Panc1 (cell line): Measurements from ENCODE around the gene MAML3. TPM values are rescaled to one million over a fixed set of nuclear protein-coding genes. Genes with fewer than 3 reads are reported as not detected.

Experiments used
- ATAC-seq: fragments of 200-7000 bp; cut with Tn5 transposase; 2 replicates; pipeline ENCODE4 v1.9.1; 2020; ENCODE audit warnings: mild to moderate bottlenecking, moderate library complexity
- BruUV-seq: library from RNA; stranded (reverse); fragments of 400-500 nt; replicated peaks from 2 replicates; lab custom pipeline; 2021; lab: Mats Ljungman, UMichigan
- CTCF ChIA-PET: fragments of 300-600 bp; sonication (Branson Sonifier 250); formaldehyde crosslinking; loops from one replicate; lab custom pipeline; 2022; ENCODE audit warnings: antibody characterized with exemption; lab: Charles Lee
- POLR2A ChIA-PET: fragments of 300-600 bp; sonication (Branson Sonifier 250); formaldehyde crosslinking; loops from one replicate; lab custom pipeline; 2022; ENCODE audit warnings: antibody characterized with exemption; lab: Charles Lee
- DNase-seq: peaks from one replicate; pipeline ENCODE4 v3.0.0-alpha.2; 2010; ENCODE audit warnings: low read depth, low spot score
- H3K27ac ChIP-seq: 2 replicates; pipeline ENCODE4 v1.5.1; 2011; ENCODE audit warnings: mild to moderate bottlenecking, low read length, inconsistent platforms
- H3K27me3 ChIP-seq: fragments of 200-500 bp; sonication (Bioruptor generic); 2 replicates; pipeline ENCODE4 v1.6.0; 2014; ENCODE audit warnings: low read length, inconsistent platforms; ENCODE audit not compliant: control insufficient read depth, insufficient read depth
- H3K36me3 ChIP-seq: fragments of 200-500 bp; sonication (Bioruptor generic); 2 replicates; pipeline ENCODE4 v1.5.1; 2014; ENCODE audit warnings: inconsistent platforms, mild to moderate bottlenecking, low read length, moderate library complexity; ENCODE audit not compliant: control insufficient read depth, insufficient read depth
- H3K4me1 ChIP-seq: 2 replicates; pipeline ENCODE4 v1.5.1; 2011; ENCODE audit warnings: inconsistent platforms, mild to moderate bottlenecking, low read length, moderate library complexity; ENCODE audit not compliant: control insufficient read depth, insufficient read depth
- H3K4me3 ChIP-seq, 2 experiments: 2 replicates each; pipeline ENCODE4 v1.5.1; 2011 to 2012; ENCODE audit warnings: low read depth in 2 of 2, low read length in 2 of 2, mild to moderate bottlenecking in 2 of 2, inconsistent platforms in 1 of 2, moderate library complexity in 1 of 2
- H3K9me3 ChIP-seq: fragments of 200-500 bp; sonication (Bioruptor generic); 2 replicates; pipeline ENCODE4 v1.5.1; 2014; ENCODE audit warnings: low read depth, mild to moderate bottlenecking, inconsistent platforms, low read length, moderate library complexity; ENCODE audit not compliant: control insufficient read depth, insufficient read depth
- POLR2AphosphoS5 ChIP-seq: IDR thresholded peaks from 2 replicates; pipeline ENCODE4 v1.6.1; 2012; ENCODE audit warnings: mild to moderate bottlenecking, low read depth, low read length, moderate library complexity
- SIN3A ChIP-seq: IDR thresholded peaks from 2 replicates; pipeline ENCODE4 v1.6.1; 2012; ENCODE audit warnings: low read depth, mild to moderate bottlenecking, low read length, moderate library complexity, borderline replicate concordance; ENCODE audit not compliant: insufficient read depth
- TCF7L2 ChIP-seq: IDR thresholded peaks from 2 replicates; pipeline ENCODE4 v1.6.1; 2011; ENCODE audit warnings: mild to moderate bottlenecking, low read depth, low read length, inconsistent platforms
- in situ Hi-C: cut with HindIII; loops from 2 replicates; pipeline ENCODE4 v1.10.0; 2016; ENCODE audit warnings: low sequenced_read_pairs, low pct_unique_long_range_greater_than_20kb
- intact Hi-C: fragments of 100-400 bp; cut with micrococcal nuclease; formaldehyde crosslinking; loops from one replicate; pipeline ENCODE4 v1.10.0; 2022; ENCODE audit not compliant: unreplicated experiment
- total RNA-seq: library from RNA; stranded (reverse); gene quantifications from one replicate; pipeline ENCODE4 v1.2.1, GENCODE V29; 2021; ENCODE audit not compliant: unreplicated experiment
- TF ChIP-seq, protein P1 (sequence below), 2 experiments: IDR thresholded peaks; 2 replicates each; pipeline ENCODE4 v1.6.1; 2011 to 2012; ENCODE audit warnings: low read depth in 2 of 2, control low read depth in 1 of 2, low read length in 1 of 2, mild to moderate bottlenecking in 1 of 2, moderate library complexity in 1 of 2; ENCODE audit not compliant: insufficient read depth in 1 of 2
- TF ChIP-seq, protein P2 (sequence below): fragments of 450-650 bp; IDR thresholded peaks from 2 replicates; pipeline ENCODE4 v1.5.1; 2017; ENCODE audit warnings: mild to moderate bottlenecking

Gene MAML3
- total RNA-seq, 1 experiment from 2014 or later = 7.7 TPM

DNA sequence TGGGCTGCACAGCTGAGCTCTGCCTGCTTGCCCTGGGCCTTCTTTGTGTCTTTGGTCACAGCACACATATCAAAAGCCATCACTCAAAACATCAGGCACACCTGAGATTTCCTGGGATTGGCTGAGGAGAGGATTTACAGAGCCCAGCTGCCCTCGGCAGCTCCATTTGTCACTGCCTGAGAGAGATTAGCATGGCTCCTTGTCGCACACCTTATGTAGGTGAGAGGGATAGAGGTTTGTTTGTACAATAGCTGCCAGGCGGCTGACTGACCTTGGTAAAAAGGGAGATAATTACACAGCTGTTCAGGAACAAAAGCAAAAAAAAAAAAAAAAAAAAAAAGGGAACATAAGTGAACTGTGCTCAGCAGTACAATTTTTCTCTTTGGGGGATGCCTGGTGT is 425.1 kb downstream of the MAML3 start:
- no TSS peak for BruUV-seq
- no peak for ATAC-seq
- in situ Hi-C loops (no loop called here), intact Hi-C loops (no loop called here)
- POLR2A ChIA-PET = no interaction called here
- no peak for DNase-seq
- no peaks in the 10 kb centered on the region for H3K9me3 ChIP-seq
- H3K27me3 ChIP-seq = no peaks in the 10 kb centered on the region
- no peaks in the 10 kb centered on the region for H3K4me1 ChIP-seq
- CTCF ChIA-PET = no interaction called here
- H3K4me3 ChIP-seq = no peak overlapping the region
- no peak overlapping the region for H3K27ac ChIP-seq
- no peaks in the 10 kb centered on the region for H3K36me3 ChIP-seq
- TF ChIP-seq, protein P1, sequence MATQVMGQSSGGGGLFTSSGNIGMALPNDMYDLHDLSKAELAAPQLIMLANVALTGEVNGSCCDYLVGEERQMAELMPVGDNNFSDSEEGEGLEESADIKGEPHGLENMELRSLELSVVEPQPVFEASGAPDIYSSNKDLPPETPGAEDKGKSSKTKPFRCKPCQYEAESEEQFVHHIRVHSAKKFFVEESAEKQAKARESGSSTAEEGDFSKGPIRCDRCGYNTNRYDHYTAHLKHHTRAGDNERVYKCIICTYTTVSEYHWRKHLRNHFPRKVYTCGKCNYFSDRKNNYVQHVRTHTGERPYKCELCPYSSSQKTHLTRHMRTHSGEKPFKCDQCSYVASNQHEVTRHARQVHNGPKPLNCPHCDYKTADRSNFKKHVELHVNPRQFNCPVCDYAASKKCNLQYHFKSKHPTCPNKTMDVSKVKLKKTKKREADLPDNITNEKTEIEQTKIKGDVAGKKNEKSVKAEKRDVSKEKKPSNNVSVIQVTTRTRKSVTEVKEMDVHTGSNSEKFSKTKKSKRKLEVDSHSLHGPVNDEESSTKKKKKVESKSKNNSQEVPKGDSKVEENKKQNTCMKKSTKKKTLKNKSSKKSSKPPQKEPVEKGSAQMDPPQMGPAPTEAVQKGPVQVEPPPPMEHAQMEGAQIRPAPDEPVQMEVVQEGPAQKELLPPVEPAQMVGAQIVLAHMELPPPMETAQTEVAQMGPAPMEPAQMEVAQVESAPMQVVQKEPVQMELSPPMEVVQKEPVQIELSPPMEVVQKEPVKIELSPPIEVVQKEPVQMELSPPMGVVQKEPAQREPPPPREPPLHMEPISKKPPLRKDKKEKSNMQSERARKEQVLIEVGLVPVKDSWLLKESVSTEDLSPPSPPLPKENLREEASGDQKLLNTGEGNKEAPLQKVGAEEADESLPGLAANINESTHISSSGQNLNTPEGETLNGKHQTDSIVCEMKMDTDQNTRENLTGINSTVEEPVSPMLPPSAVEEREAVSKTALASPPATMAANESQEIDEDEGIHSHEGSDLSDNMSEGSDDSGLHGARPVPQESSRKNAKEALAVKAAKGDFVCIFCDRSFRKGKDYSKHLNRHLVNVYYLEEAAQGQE (IDR thresholded peaks at IDR 0.05; ENCODE audit: insufficient read depth in 1 of 2, low read depth in 2 of 2, low read length in 1 of 2) = no peak
- TF ChIP-seq SIN3A (no peak), POLR2AphosphoS5 (no peak), TCF7L2 (no peak)
- TF ChIP-seq, protein P2, sequence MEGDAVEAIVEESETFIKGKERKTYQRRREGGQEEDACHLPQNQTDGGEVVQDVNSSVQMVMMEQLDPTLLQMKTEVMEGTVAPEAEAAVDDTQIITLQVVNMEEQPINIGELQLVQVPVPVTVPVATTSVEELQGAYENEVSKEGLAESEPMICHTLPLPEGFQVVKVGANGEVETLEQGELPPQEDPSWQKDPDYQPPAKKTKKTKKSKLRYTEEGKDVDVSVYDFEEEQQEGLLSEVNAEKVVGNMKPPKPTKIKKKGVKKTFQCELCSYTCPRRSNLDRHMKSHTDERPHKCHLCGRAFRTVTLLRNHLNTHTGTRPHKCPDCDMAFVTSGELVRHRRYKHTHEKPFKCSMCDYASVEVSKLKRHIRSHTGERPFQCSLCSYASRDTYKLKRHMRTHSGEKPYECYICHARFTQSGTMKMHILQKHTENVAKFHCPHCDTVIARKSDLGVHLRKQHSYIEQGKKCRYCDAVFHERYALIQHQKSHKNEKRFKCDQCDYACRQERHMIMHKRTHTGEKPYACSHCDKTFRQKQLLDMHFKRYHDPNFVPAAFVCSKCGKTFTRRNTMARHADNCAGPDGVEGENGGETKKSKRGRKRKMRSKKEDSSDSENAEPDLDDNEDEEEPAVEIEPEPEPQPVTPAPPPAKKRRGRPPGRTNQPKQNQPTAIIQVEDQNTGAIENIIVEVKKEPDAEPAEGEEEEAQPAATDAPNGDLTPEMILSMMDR = no peak

GRCh38 chr4:139728146-139728545 is 425.8 kb downstream of the MAML3 start:
- CTCF ChIA-PET = no interaction called here
- DNase-seq (no peak), ATAC-seq (no peak)
- no peak overlapping the region for H3K27ac ChIP-seq
- intact Hi-C loops (no loop called here), in situ Hi-C loops (no loop called here)
- BruUV-seq = no TSS peak
- H3K9me3 ChIP-seq = no peaks in the 10 kb centered on the region
- no peaks in the 10 kb centered on the region for H3K27me3 ChIP-seq
- H3K4me1 ChIP-seq = no peaks in the 10 kb centered on the region
- POLR2A ChIA-PET = interaction anchor here (0.6 kb wide), 1 partner anchor 601 kb away, joined by 7 read pairs; no protein-coding TSS in a partner anchor
- H3K36me3 ChIP-seq = no peaks in the 10 kb centered on the region
- H3K4me3 ChIP-seq = no peak overlapping the region
- TF ChIP-seq, protein P1 (IDR thresholded peaks at IDR 0.05; ENCODE audit: insufficient read depth in 1 of 2, low read depth in 2 of 2, low read length in 1 of 2) = no peak
